Superior temporal gyrus (tissue), 1 donor: ENCODE data around the gene KLLN.
A peak's percentile ranks its signal among the peaks of the same experiment; 100 is the strongest.
"Not testable (repeated sequence)": the region's sequence is repeated elsewhere in the genome, so short reads cannot be mapped to it uniquely, and the experiment has no call there.

Experiments used
- DNase-seq: peaks from one replicate; pipeline ENCODE4 v3.0.0-alpha.2; 2016; ENCODE audit errors: extremely low spot score

Gene KLLN

GRCh38 chr10:87863053-87863943 lies at the start of gene KLLN, which contains the start of gene PTEN:
Gene KLLN (minus strand): TSS chr10:87863533. CDS start chr10:87862487, 1,046 bp downstream.
Gene PTEN (plus strand): TSS chr10:87863625. CDS start chr10:87864470, 845 bp downstream.
- DNase-seq: peak; percentile 92

- not testable (repeated sequence) for DNase-seq
Measured at GRCh38 chr10:87903396-87903795, 40.1 kb upstream of the KLLN start.

- not testable (repeated sequence) for DNase-seq
Measured at GRCh38 chr10:87897957-87898356, 34.6 kb upstream of the KLLN start.

GRCh38 chr10:87896216-87896615 lies 32.9 kb upstream of the KLLN start:
- no peak for DNase-seq

- no peak for DNase-seq
Measured at GRCh38 chr10:87895430-87895829, 32.1 kb upstream of the KLLN start.

- DNase-seq: no peak
Measured at GRCh38 chr10:87887548-87888289, 24.4 kb upstream of the KLLN start.

- no peak for DNase-seq
Measured at GRCh38 chr10:87887146-87887545, 23.8 kb upstream of the KLLN start.

- DNase-seq: no peak
Measured at GRCh38 chr10:87886635-87887034, 23.3 kb upstream of the KLLN start.

- no peak for DNase-seq
Measured at GRCh38 chr10:87882555-87883294, 19.4 kb upstream of the KLLN start.

- not testable (repeated sequence) for DNase-seq
Measured at GRCh38 chr10:87881373-87882059, 18.2 kb upstream of the KLLN start.

GRCh38 chr10:87880336-87880735 lies 17.0 kb upstream of the KLLN start:
- no peak for DNase-seq

- no peak for DNase-seq
Measured at GRCh38 chr10:87878664-87879459, 15.5 kb upstream of the KLLN start.

GRCh38 chr10:87875929-87876571 lies 12.7 kb upstream of the KLLN start:
- DNase-seq: no peak

- DNase-seq: no peak
Measured at GRCh38 chr10:87873656-87874055, 10.3 kb upstream of the KLLN start.

- DNase-seq: no peak
Measured at GRCh38 chr10:87872828-87873227, 9.5 kb upstream of the KLLN start.

GRCh38 chr10:87869773-87870551 lies 6.6 kb upstream of the KLLN start:
- no peak for DNase-seq

GRCh38 chr10:87869139-87869538 lies 5.8 kb upstream of the KLLN start:
- DNase-seq: not testable (repeated sequence)

- DNase-seq: peak; percentile 25
Measured at GRCh38 chr10:87868277-87868676, 4.9 kb upstream of the KLLN start.

- DNase-seq: peak; percentile 24
Measured at GRCh38 chr10:87867453-87867852, 4.1 kb upstream of the KLLN start.
